MG63 (cell line): ENCODE measurements around the gene RGS16. TPM values are rescaled to one million over a fixed set of nuclear protein-coding genes. Genes with fewer than 3 reads are reported as not detected.
A peak's percentile ranks its signal among the peaks of the same experiment; 100 is the strongest.

Source experiments
- DNase-seq: peaks from one replicate; pipeline ENCODE4 v3.0.0-alpha.2; 2020
- H3K27me3 ChIP-seq: fragments of 250-450 bp; sonication (Bioruptor Pico); 2 replicates; pipeline ENCODE4 v1.5.1; 2020; ENCODE audit warnings: mild to moderate bottlenecking, moderate library complexity
- H3K36me3 ChIP-seq: fragments of 250-450 bp; sonication (Bioruptor Pico); 2 replicates; pipeline ENCODE4 v1.5.1; 2020; ENCODE audit warnings: mild to moderate bottlenecking, moderate library complexity
- H3K4me3 ChIP-seq: fragments of 250-450 bp; sonication (Bioruptor Pico); 2 replicates; pipeline ENCODE4 v1.5.1; 2020; ENCODE audit warnings: mild to moderate bottlenecking, moderate library complexity
- H3K9me3 ChIP-seq: fragments of 250-450 bp; sonication (Bioruptor Pico); 2 replicates; pipeline ENCODE4 v1.5.1; 2020; ENCODE audit warnings: mild to moderate bottlenecking, moderate library complexity
- total RNA-seq: library from RNA; depleted of rRNA; stranded (reverse); fragments of >200 nt; shearing (Covaris generic); gene quantifications from 2 replicates; pipeline ENCODE4 v1.2.3, GENCODE V29; 2014; ENCODE audit warnings: low replicate concordance

Gene RGS16
- total RNA-seq, 1 experiment from 2014 or later, result 0.40 TPM

DNA sequence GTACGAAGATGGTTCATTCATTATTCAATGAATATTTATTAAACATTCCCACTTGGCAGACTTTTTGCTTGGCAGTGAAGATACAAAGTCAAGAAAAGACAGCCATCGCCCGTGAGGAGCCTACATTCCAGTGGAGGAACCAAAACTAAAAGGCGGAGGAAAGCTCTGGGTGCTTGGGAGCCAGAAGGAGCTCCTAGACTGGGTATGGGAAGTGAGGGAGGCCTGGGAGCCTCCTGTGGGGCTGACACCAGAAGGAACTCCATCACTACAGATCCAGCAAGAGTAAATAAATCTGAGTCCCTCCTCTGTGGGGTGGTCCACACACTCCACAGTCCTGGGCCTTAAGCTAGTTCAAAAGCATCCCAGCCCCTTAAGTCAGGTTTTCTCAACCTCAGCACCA is 30.0 kb downstream of the RGS16 start:
- no peak for DNase-seq

DNA sequence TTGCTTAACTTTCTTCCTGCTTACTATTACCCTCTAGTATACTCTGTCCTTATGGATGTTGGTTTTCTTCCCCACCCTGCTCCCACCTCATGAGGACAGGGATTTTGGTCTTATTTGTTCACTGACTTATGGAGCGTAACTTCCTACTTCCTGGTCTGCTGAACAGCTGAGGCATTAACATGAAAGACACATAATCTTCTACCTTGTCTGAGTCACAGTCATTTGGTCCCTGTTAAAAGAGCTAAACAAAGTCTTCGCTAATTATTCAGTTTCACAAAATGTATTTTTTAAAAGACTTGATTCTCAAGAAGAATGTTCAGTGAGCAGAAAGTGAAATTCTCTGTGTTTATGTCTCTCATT is 33.6 kb downstream of the RGS16 start:
- Histone ChIP-seq H3K27me3 (no peaks in the 10 kb centered on the region), H3K9me3 (no peaks in the 10 kb centered on the region), H3K4me3 (no peak overlapping the region), H3K36me3 (no peaks in the 10 kb centered on the region)
- DNase-seq, result no peak

More for the DNA sequence above, 30.0 kb downstream of the RGS16 start:
- no peaks in the 10 kb centered on the region for H3K36me3 ChIP-seq
- H3K9me3 ChIP-seq, result no peaks in the 10 kb centered on the region
- H3K4me3 ChIP-seq, result no peak overlapping the region
- no peaks in the 10 kb centered on the region for H3K27me3 ChIP-seq

DNA sequence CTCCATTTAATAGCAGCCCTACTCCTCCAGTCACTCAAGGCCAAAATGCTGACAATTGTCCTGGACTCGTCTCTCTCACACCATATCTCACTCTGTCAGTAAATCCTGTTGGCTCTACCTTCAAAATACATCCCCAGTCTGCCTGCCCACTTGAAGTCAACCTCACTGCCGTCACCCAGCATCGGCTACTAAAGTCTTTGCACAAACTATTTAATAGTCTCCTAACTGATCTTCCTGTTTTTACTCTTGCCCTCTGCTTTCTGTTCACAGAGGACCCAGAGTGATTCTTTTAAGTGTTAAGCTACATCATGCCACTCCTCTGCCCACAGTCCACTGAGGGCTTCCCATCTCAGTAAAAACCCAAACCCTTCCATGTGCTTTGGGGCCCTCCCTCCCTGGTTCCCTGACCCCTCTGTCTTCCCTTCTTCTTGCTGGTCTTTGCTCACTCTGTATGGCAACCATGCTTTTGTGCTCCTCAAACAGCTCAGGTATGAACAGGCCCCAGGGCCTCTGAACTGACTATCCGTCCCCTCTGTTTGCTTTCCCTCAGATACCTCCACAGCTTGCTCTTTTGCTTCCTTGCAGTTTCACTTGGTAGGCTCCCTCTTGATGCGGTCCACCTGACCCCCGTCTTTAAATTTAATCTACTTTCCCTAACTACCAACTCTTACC is 34.1 kb downstream of the RGS16 start:
- H3K4me3 ChIP-seq, result no peak overlapping the region
- no peaks in the 10 kb centered on the region for H3K9me3 ChIP-seq
- H3K27me3 ChIP-seq, result no peaks in the 10 kb centered on the region
- H3K36me3 ChIP-seq, result no peaks in the 10 kb centered on the region
- DNase-seq, result no peak

DNA sequence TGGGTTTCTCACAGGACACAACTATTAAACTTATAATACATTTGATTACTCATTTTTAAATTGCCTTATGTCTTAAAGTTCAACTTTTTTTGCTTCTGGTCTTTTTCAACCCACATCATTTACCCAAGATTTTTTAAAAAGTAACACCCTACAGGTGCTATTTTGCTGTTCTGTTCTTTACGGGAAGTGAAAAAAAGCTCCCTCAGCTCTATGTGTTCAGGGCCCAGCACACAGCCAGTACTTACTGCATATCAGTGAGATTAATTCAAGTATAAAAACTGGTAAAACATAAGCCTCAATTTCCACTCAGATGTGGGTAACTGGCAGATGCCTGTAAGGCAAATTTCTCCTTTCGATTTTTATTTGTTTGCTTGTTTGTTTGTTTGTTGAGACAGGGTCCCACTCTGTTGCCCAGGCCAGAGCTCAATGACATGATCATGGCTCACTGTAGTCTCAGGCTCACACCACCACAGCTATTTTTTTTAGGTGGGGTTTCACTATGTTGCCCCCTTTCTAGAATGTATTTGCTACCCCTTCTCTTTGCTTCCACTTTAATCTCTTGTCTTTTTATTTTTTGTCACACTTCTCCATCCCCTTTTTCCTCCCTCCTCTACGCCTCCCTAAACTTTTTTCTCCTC is 35.4 kb downstream of the RGS16 start:
- Histone ChIP-seq H3K9me3 (no peaks in the 10 kb centered on the region), H3K27me3 (no peaks in the 10 kb centered on the region), H3K36me3 (no peaks in the 10 kb centered on the region), H3K4me3 (no peak overlapping the region)
- no peak for DNase-seq

GRCh38 chr1:182567629-182568028 is 36.6 kb downstream of the RGS16 start:
- Histone ChIP-seq H3K9me3 (no peaks in the 10 kb centered on the region), H3K4me3 (no peak overlapping the region), H3K27me3 (no peaks in the 10 kb centered on the region), H3K36me3 (no peaks in the 10 kb centered on the region)
- no peak for DNase-seq

- no peaks in the 10 kb centered on the region for H3K9me3 ChIP-seq
- H3K4me3 ChIP-seq, result no peak overlapping the region
- no peaks in the 10 kb centered on the region for H3K36me3 ChIP-seq
- H3K27me3 ChIP-seq, result no peaks in the 10 kb centered on the region
- no peak for DNase-seq
Measured at GRCh38 chr1:182565537-182565936, 38.7 kb downstream of the RGS16 start.

- no peaks in the 10 kb centered on the region for H3K36me3 ChIP-seq
- no peak for DNase-seq
- no peak overlapping the region for H3K4me3 ChIP-seq
Measured at GRCh38 chr1:182564406-182565004, 39.7 kb downstream of the RGS16 start.

GRCh38 chr1:182563095-182563494 is 41.1 kb downstream of the RGS16 start:
- no peak for DNase-seq
- Histone ChIP-seq H3K36me3 (no peaks in the 10 kb centered on the region), H3K4me3 (no peak overlapping the region), H3K9me3 (no peaks in the 10 kb centered on the region), H3K27me3 (no peaks in the 10 kb centered on the region)

More at GRCh38 chr1:182564406-182565004, 39.7 kb downstream of the RGS16 start:
- no peaks in the 10 kb centered on the region for H3K9me3 ChIP-seq
- no peaks in the 10 kb centered on the region for H3K27me3 ChIP-seq

DNA sequence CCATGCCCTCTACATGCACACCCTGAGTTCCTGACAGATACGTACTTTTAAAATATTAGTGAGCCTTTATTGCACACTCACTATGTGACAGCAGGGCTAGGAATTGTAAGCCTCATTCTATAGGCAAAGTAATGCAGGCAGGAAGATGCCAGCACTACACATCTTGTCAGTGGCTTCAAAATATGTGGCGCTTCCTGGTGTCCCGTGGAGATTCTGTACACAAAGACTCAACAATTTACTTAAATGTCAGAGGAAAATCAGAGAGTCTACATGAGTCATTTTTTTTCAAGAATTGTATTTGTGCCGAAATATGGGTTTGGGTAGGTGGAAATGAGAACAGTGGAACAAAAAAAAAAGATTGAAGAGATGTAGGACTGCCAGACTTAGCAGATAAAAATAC is 42.7 kb downstream of the RGS16 start:
- DNase-seq, result peak; percentile 25
- no peak overlapping the region for H3K4me3 ChIP-seq
- H3K36me3 ChIP-seq, result no peaks in the 10 kb centered on the region
- no peaks in the 10 kb centered on the region for H3K9me3 ChIP-seq
- no peaks in the 10 kb centered on the region for H3K27me3 ChIP-seq

DNA sequence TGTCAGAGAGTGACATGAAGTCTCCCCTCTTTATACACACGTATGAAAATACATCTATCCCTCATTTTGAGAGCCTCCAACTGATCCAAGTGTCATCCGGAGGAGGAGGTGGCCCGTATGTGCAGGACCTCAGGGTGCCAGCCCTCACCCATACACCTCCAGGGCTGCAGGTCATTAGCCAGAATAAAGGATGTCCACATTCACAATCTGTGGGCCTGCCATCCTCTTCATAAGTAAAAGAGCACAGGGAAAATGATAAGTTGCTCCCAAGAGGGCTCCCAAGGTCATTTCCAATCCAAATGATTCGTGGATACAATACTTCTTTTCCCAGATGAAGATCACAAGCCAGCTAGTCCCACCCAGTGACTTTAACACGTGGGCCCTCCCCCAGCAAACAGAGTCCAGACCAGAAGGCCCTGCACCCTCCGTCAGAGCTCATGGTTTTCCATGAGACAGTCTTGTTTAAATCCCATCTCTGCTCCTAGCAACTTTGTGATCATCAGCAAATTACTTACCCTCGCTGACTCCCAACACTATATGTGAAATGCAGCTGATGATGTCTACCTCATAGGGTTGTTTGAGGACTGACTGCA is 43.7 kb downstream of the RGS16 start:
- Histone ChIP-seq H3K4me3 (no peak overlapping the region), H3K9me3 (no peaks in the 10 kb centered on the region), H3K27me3 (no peaks in the 10 kb centered on the region), H3K36me3 (no peaks in the 10 kb centered on the region)
- no peak for DNase-seq

GRCh38 chr1:182556279-182556678 is 47.9 kb downstream of the RGS16 start:
- no peak for DNase-seq
- Histone ChIP-seq H3K4me3 (no peak overlapping the region), H3K27me3 (no peaks in the 10 kb centered on the region), H3K9me3 (no peaks in the 10 kb centered on the region; the same call in 1 of the 2 replicates), H3K36me3 (no peaks in the 10 kb centered on the region)

DNA sequence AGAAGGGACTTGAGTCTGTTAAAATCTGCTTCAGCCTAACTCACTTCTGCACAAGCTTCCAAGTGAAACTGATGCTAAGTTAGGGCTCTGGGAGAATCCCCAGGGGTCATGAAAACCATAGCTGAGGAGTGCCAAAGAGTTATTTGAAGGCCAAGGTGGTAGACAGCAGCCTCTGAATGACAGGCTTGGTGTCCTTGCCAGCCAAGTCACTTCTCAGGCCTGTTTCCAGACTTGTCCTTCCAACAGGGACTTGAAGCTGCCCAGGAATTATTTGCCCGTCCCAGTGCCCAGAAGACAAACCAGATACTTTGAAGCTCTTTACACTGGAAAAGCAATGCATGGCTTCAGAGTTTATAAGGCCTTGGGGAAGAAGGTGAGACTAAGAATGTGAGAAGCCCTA is 48.7 kb downstream of the RGS16 start:
- Histone ChIP-seq H3K27me3 (no peaks in the 10 kb centered on the region), H3K9me3 (no peaks in the 10 kb centered on the region; the same call in 1 of the 2 replicates), H3K36me3 (no peaks in the 10 kb centered on the region), H3K4me3 (no peak overlapping the region)
- DNase-seq, result no peak

- Histone ChIP-seq H3K27me3 (no peaks in the 10 kb centered on the region), H3K36me3 (no peaks in the 10 kb centered on the region), H3K4me3 (no peak overlapping the region), H3K9me3 (no peaks in the 10 kb centered on the region; the same call in 1 of the 2 replicates)
- DNase-seq, result no peak
Measured at GRCh38 chr1:182552527-182552926, 51.7 kb downstream of the RGS16 start.

GRCh38 chr1:182549811-182550210 is 54.4 kb downstream of the RGS16 start:
- Histone ChIP-seq H3K27me3 (peaks cover 4% of the 10 kb centered on the region), H3K4me3 (no peak overlapping the region), H3K36me3 (no peaks in the 10 kb centered on the region), H3K9me3 (no peaks in the 10 kb centered on the region; the same call in 1 of the 2 replicates)
- no peak for DNase-seq

GRCh38 chr1:182549346-182549745 is 54.8 kb downstream of the RGS16 start:
- Histone ChIP-seq H3K9me3 (no peaks in the 10 kb centered on the region; the same call in 1 of the 2 replicates), H3K36me3 (no peaks in the 10 kb centered on the region), H3K27me3 (peaks cover 4% of the 10 kb centered on the region), H3K4me3 (no peak overlapping the region)
- DNase-seq, result no peak
